Left ventricle myocardium superior (tissue), 1 donor: Measurements from ENCODE around the gene RAF1. TPM values are rescaled to one million over a fixed set of nuclear protein-coding genes. Genes with fewer than 3 reads are reported as not detected.
A peak's percentile ranks its signal among the peaks of the same experiment; 100 is the strongest.
"Not testable (repeated sequence)": the region's sequence is repeated elsewhere in the genome, so short reads cannot be mapped to it uniquely, and the experiment has no call there.

ENCODE experiments used
- ATAC-seq: fragments of 200-7000 bp; cut with Tn5 transposase; one replicate; pipeline ENCODE4 v1.9.1; 2020; ENCODE audit warnings: mild to moderate bottlenecking, moderate library complexity
- DNase-seq: peaks from one replicate; pipeline ENCODE4 v3.0.0-alpha.2; 2020
- intact Hi-C: fragments of 100-400 bp; cut with micrococcal nuclease; formaldehyde crosslinking; loops from one replicate; pipeline ENCODE4 v1.11.0; 2022
- long read RNA-seq: library from polyadenylated mRNA; unstranded; transcript quantifications from one replicate; pipeline ENCODE4 v2.0.0, GENCODE V29; 2021
- total RNA-seq: library from RNA; stranded (reverse); fragmentation: NEBNext Ultra II Directional; extraction: Animal tissue kit (Norgen Biotek cat#: 25700); gene quantifications from one replicate; pipeline ENCODE4 v1.2.1, GENCODE V29; 2021
- donor health status: DM: no; HTN: yes; CAD: no; lungs with severe emphysema.

RAF1 gene
- 153 TPM for total RNA-seq
- long read RNA-seq, transcript RAF1-203 (16 exons, 2,354 nt) = minor isoform, 8 of 198 reads
- long read RNA-seq, transcript RAF1-201 (17 exons, 3,300 nt) = major isoform, 113 of 198 reads
- long read RNA-seq, partial matches to known transcripts = 40 of 198 reads
- long read RNA-seq, other reads (novel, unspliced or antisense) = 34 of 198 reads

DNA sequence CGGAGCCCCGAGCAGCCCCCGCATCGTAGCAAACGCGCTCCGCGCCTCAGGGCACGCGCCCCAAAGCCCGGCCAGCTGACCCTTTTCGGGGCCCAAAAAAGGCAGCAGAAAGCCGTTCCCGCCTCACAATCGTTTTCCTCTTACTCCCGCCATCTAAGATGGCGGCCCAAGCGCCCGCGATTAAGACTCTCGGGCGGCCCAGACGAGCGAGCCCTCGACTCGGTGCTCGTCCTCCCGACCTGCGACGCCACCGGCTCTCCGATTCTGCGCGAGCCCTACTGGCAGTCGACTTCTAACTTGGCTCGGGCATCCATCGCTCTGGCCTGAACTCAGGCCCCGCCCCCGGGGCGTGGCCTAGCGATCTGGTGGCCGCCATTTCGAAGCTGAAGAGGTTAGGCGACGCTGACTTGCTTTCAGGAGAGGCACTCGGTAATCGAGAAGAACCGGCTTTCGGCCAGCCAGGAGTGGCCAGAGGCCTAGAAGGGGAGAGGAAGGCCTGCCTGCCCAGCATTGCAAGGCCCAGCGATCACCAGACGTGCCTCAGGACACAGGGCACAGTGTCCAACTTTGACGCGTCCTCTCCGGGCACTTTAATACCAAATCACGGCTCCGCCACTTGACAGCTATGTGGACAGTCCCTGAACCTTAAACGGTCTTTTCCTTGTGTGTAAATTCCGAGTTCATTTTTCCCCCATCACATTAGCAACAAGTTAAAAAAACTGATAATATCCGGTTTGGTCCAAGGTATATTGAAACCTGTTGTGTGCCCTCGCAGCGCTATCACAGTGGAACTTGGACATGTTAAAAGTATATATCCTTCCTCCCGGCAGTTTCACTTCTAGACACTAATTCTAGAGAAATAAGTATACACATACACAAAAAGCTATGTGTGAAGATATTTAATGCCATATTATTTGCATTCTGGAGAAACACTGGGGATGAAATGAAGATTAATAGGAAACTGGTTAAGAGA, at the start of gene RAF1:
Gene RAF1 (minus strand): TSS at position 182 of the 973 bp plus-strand sequence. CDS start 45,396 bp downstream, outside the sequence.
- peak; percentile 99 for DNase-seq
- ATAC-seq = peak; percentile 93
- intact Hi-C loops = no loop called here

DNA sequence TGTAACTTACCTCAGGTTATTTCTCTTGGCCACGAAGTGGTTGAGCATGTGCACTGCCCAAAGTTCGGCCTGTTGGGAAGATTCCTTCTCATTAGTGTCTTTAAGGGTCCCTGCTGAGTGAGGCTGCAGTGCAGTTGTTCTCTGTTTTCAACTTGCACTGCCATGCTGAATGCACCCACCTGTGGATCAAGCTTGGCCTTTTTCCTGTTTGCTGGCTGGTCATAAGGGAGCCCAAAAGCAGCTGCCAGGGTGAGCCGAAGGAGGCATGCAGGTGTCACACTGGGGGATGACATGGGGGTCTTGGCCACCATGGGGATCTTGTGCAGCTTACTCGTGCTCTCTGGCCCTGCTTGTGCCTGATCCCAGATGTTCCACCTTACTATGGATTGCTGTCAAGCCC, 46.1 kb upstream of the RAF1 start:
- ATAC-seq = no peak
- intact Hi-C loops = no loop called here
- DNase-seq = no peak

DNA sequence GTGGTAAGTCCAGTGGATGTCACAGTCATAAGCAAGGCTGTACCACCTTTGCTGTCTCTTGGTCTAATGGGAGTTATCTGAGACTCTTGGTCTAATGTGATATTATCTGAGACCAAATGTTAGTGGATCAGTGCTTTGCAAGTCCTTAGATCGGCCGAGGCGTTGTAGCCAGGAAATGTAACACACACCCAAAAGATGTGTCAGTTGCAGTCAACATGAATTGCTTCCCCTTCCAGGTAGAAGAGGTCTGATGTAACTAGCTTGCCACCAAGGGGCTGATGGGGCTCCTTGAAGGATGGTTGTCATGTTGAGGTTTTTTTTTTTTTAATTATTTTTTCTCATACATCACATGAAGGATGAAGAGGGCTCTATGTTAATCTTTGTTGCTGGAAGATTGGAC, 45.4 kb upstream of the RAF1 start:
- intact Hi-C loops = no loop called here
- no peak for ATAC-seq
- DNase-seq = no peak

- intact Hi-C loops = no loop called here
- DNase-seq (peak; percentile 63), ATAC-seq (peak; percentile 59)
Measured at GRCh38 chr3:12708584-12709192, 44.8 kb upstream of the RAF1 start.

GRCh38 chr3:12707449-12707848, 43.5 kb upstream of the RAF1 start:
- ATAC-seq (peak; percentile 7), DNase-seq (no peak)
- intact Hi-C loops = no loop called here

DNA sequence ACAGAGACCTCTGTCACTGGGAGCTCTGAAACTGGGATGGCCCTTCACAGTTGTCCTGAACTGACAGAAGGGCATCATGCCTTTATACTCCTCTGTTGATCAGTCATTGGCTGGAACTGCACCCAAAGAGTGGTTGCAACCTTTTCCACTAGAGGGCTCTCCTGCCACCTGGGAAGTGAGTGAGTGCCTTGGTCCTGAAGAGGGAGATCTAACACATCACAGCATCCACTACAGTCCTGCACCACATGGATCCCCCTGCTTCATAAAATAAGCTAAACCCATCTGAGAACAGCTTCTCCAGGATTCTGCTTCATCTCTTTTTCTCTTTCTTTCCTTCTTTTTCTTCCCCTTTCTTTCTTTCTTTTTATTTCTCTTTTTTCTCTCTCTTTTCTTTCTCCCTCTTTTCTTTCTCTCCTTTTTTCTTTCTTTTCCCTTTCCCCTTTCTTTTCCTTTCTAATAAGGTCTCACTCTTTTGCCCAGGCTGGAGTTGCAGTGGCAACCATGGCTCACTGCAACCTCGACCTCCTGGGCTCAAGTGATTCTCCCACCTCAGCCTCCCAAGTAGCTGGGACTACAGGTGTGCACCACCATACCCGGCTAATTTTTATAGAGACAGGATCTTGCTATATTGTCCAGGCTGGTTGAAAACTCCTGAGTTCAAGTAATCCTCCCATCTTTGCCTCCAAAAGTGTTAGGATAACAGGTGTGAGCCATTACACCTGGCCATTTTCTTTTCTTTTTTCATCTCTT, 42.8 kb upstream of the RAF1 start:
- peak; percentile 86 for ATAC-seq
- intact Hi-C loops = no loop called here

GRCh38 chr3:12705981-12706380, 42.1 kb upstream of the RAF1 start:
- DNase-seq (no peak), ATAC-seq (no peak)
- intact Hi-C loops = no loop called here

More for the DNA sequence above, 42.8 kb upstream of the RAF1 start:
- no peak for DNase-seq

- intact Hi-C loops = no loop called here
- ATAC-seq = peak; percentile 40
- DNase-seq = no peak
Measured at GRCh38 chr3:12705374-12705926, 41.5 kb upstream of the RAF1 start.

DNA sequence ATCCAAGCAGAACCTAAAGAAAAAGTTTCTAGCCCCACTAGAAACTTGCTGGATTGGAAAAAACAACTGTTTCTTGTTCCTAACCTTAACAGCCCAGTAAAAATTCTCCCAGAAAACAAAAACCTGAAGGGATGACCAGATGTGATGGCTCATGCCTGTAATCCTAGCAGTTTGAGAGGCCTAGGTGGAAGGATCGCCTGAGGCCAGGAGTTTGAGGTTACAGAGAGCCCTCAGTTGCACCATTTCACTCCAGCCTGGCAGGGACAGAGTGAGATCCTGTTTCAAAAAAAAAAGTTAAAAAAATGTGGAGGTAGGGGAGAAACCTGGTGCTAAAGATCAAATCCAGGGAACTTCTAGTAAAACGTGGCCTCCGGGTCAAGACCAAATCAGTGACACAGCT, 38.6 kb upstream of the RAF1 start:
- no peak for ATAC-seq
- intact Hi-C loops = no loop called here

DNA sequence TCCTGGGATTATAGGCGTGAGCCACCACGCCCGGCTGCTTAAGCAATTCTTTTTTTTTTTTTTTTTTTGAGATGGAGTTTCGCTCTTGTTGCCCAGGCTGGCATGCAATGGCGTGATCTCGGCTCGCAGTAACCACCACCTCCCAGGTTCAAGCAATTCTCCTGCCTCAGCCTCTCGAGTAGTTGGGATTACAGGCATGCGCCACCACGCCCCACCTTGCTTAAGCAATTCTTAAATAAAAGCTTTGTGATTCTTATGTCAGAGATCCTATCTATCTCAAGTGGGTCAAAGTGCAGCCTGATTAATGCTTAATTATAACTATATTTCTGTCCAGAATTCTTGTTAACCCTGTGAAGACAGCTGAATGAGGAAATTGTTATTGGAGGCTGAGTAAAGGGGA, 37.7 kb upstream of the RAF1 start:
- intact Hi-C loops, DNase-seq, ATAC-seq: not testable (repeated sequence)

More for the DNA sequence above, 38.6 kb upstream of the RAF1 start:
- no peak for DNase-seq

DNA sequence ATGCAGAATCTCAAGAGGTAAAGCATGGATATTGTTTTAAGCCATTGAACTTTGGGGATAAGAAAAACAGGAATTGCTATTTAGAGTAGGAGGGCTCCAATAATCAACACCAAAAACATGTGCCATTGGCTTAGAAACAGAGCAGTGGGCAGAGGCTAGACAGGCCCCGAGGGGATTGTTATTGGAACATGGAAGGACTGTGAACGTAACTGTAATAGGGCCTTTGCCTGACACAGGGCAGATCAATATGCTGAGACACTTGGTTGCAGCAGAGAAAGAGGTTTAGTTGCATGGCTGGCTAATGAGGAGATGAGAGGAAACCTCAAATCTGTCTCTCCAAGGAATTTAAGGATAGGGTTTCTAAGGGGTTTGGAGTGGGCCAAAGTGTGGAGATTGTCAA, 36.9 kb upstream of the RAF1 start:
- intact Hi-C loops = no loop called here
- ATAC-seq (no peak), DNase-seq (no peak)

- intact Hi-C loops = no loop called here
- DNase-seq (no peak), ATAC-seq (no peak)
Measured at GRCh38 chr3:12695916-12696315, 32.0 kb upstream of the RAF1 start.

DNA sequence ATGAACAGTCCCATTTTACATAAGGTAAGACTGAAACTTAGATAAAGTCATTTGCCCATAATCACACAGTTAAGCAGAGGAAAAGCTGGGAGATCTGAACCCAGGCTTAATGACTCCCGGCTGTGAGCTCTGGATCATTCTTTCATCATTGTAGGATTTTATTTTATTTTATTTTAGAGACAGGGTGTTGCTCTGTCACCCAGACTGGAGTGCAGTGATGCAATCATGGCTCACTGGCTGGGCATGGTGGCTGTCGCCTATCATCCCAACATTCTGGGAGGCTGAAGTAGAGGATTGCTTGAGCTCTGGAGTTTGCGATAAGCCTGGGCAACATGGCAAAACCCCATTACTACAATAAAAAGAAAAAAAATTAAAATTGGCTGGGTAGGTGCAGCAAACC, 31.2 kb upstream of the RAF1 start:
- no peak for DNase-seq
- ATAC-seq = no peak
- intact Hi-C loops = no loop called here

DNA sequence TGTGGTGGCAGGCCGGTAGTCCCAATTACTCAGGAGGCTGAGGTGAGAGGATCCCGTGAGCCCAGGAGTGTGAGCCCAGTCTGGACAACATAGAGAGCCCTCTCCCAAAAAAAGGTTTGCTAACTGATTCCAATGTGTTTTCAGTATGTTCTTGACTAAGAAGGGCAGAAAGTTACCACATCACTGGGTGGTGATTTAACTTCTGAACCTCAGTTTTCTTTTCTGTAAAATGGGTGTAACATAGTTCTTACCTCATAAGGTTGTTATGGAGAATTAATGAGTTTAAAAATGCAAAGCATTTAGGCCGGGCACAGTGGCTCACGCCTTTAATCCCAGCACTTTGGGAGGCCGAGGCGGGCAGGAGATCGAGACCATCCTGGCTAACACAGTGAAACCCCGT, 28.5 kb upstream of the RAF1 start:
- intact Hi-C loops = no loop called here
- no peak for ATAC-seq
- no peak for DNase-seq

DNA sequence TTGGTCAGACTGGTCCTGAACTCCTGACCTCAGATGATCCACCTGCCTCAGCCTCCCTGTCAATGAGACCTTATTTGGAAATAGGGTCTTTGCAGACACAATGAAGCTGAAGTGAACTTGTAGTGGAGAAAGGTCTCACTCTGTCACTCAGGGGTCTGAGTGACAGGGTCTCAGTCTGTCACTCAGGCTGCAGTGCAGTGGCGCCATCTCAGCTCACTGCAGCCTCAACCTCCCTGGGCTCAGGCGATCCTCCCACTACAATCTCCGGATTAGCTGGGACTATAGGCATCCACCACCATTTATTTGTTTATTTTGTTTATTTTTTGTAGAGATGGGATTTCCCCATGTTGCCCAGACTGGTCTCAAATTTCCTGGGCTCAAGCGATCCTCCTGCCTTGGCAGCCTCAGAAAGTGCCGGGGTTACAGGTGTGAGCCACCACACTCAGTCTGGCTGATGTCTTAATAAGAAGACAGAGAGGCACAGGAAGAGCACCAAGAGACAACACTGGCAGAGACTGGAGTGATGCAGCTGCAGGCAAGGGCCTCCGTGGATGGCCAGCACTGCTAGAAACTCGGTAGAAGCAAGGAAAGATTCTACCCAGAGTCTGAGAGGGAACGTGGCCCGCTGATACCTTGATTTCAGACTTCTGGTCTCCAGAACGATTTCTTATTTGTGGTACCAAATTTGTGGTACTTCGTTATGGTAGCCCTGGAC, 26.2 kb upstream of the RAF1 start:
- intact Hi-C loops = no loop called here
- no peak for DNase-seq
- no peak for ATAC-seq

- peak; percentile 34 for ATAC-seq
- no peak for DNase-seq
- intact Hi-C loops = no loop called here
Measured at GRCh38 chr3:12687948-12688347, 24.0 kb upstream of the RAF1 start.

GRCh38 chr3:12686096-12686495, 22.2 kb upstream of the RAF1 start:
- no peak for DNase-seq
- intact Hi-C loops = no loop called here
- no peak for ATAC-seq

DNA sequence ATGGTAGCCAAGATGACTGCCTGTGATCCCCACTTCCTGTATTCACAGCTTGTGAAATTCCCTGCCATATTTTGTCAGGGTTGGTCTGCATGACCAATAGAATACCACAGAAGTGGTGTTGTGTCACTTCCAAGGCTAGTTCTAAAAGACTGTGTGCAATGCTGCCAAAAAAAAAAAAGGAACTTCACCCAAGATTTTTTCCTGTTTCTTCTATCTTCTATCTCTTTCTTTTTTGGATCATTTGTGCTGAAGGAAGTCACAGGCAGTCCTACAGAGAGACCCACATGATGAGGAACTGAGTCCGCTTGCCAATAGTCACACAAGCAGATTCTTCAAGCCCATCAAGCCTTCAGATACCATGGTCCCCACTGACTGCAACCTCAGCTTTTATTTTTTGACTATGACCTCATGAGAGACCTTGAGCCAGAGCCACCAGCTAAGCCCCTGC, 18.1 kb upstream of the RAF1 start:
- DNase-seq = no peak
- peak; percentile 85 for ATAC-seq
- intact Hi-C loops = no loop called here
